IMR-90 (cell line): ENCODE data around the gene VIPR2.

Experiments
- BHLHE40 ChIP-seq: fragments of 150-350 bp; IDR thresholded peaks from 2 replicates; pipeline ENCODE4 v1.6.1; 2016; ENCODE audit warnings: mild to moderate bottlenecking, low read depth, low read length
- CHD1 ChIP-seq: IDR thresholded peaks from 2 replicates; pipeline ENCODE4 v1.6.1; 2012; ENCODE audit warnings: low read depth, low read length, improper control_type of control experiment
- CTCF ChIP-seq: conservative IDR thresholded peaks from 2 replicates; pipeline ENCODE4 v1.5.1; 2012; ENCODE audit warnings: mild to moderate bottlenecking, low read depth, low read length, improper control_type of control experiment
- FOS ChIP-seq: fragments of 150-350 bp; IDR thresholded peaks from 2 replicates; pipeline ENCODE4 v1.6.1; 2016; ENCODE audit warnings: low read depth, low read length
- NFE2L2 ChIP-seq: fragments of 150-350 bp; IDR thresholded peaks from 2 replicates; pipeline ENCODE4 v1.6.1; 2016; ENCODE audit warnings: low read depth, mild to moderate bottlenecking, low read length
- POLR2A ChIP-seq: IDR thresholded peaks from 2 replicates; pipeline ENCODE4 v1.6.1; 2012; ENCODE audit warnings: mild to moderate bottlenecking, low read depth, low read length
- RAD21 ChIP-seq: IDR thresholded peaks from 2 replicates; pipeline ENCODE4 v1.6.1; 2012; ENCODE audit warnings: low read length, improper control_type of control experiment
- SMC3 ChIP-seq: fragments of 150-350 bp; IDR thresholded peaks from 2 replicates; pipeline ENCODE4 v1.6.1; 2016; ENCODE audit warnings: low read depth, mild to moderate bottlenecking, antibody characterized with exemption, low read length, moderate library complexity
- TF ChIP-seq, protein P1 (sequence below): fragments of 150-350 bp; IDR thresholded peaks from 2 replicates; pipeline ENCODE4 v1.6.1; 2017; ENCODE audit warnings: mild to moderate bottlenecking, antibody characterized with exemption, low read length, low read depth
- TF ChIP-seq, protein P2 (sequence below): fragments of 150-350 bp; IDR thresholded peaks from 2 replicates; pipeline ENCODE4 v1.6.1; 2016; ENCODE audit warnings: low read depth, mild to moderate bottlenecking, low read length, moderate library complexity, borderline replicate concordance

DNA sequence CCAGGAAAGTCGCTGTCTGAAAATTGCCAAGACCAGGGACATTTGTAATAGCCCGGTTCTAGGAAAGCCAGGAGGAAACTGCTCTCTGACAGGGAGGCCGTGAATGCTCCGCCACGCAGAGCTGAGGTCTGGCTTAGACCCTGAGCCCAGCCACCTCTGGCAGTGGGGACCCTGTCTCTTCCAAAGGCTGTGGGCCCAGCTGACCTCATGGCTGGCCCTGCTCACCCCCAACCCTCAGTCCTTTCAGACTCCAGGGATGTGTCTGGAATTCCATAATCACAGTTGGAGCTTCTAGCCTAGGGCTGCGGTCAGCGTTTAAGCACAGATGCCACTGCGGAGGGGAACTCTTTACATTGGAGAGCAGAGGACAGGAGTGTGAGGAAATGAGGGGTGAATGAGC is 6.6 kb upstream of the VIPR2 start:
- no peak for TF ChIP-seq CTCF
- no peak for TF ChIP-seq POLR2A
- TF ChIP-seq, protein P1, sequence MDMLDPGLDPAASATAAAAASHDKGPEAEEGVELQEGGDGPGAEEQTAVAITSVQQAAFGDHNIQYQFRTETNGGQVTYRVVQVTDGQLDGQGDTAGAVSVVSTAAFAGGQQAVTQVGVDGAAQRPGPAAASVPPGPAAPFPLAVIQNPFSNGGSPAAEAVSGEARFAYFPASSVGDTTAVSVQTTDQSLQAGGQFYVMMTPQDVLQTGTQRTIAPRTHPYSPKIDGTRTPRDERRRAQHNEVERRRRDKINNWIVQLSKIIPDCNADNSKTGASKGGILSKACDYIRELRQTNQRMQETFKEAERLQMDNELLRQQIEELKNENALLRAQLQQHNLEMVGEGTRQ = no peak
- no peak for TF ChIP-seq CHD1
- TF ChIP-seq FOS = no peak
- TF ChIP-seq, protein P2, sequence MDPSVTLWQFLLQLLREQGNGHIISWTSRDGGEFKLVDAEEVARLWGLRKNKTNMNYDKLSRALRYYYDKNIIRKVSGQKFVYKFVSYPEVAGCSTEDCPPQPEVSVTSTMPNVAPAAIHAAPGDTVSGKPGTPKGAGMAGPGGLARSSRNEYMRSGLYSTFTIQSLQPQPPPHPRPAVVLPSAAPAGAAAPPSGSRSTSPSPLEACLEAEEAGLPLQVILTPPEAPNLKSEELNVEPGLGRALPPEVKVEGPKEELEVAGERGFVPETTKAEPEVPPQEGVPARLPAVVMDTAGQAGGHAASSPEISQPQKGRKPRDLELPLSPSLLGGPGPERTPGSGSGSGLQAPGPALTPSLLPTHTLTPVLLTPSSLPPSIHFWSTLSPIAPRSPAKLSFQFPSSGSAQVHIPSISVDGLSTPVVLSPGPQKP = no peak
- no peak for TF ChIP-seq SMC3
- TF ChIP-seq BHLHE40 = no peak
- no peak for TF ChIP-seq RAD21
- TF ChIP-seq NFE2L2 = no peak
